Hematopoietic multipotent progenitor cell treated with erythropoietin and hydrocortisone succinate and interleukin-3 and kit ligand, for 17 days (in vitro differentiated cells): ENCODE data around the gene NLRP12.
"Not testable (repeated sequence)": the region's sequence is repeated elsewhere in the genome, so short reads cannot be mapped to it uniquely, and the experiment has no call there.

Experiments
- DNase-seq: peaks from one replicate; pipeline ENCODE4 v3.0.0-alpha.2; 2015; ENCODE audit warnings: low spot score

NLRP12 gene

DNA sequence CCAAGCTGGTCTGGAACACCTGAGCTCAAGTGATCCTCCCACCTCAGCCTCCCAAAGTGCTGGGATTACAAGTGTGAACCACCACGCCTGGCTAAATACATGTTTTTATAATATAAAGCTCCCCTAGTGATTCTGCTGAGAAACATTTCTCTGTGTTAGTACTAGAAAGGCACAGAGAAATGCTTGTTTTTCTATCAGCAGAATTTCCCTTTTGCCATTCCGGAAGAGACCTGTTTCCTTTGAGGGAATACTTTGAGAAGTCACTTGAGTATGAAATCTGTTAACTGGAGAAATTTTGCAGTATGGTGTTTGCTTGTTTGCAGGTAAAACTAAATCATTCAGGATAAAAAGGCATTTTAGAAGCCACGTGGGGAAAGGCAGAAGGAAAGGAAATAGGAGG, 4.4 kb upstream of the NLRP12 start:
- DNase-seq: no peak

DNA sequence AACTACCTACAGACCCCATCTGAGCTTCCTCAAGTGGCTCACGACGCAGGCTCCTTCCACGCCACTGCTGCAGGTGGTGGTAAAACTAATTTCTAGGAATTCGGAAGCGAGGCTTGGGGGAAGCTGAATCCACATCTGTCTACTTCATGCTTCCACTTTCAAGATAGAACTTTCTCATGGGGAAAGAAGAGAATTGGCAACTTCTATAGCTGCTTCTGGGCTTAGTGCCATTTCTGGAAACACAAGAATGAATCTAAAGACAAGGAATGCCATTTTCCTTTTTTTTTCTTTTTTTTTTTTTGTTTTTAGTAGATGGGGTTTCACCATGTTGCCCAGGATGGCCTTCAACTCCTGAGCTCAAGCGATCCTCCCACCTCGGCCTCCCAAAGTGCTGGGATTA, 2.8 kb upstream of the NLRP12 start:
- no peak for DNase-seq

DNA sequence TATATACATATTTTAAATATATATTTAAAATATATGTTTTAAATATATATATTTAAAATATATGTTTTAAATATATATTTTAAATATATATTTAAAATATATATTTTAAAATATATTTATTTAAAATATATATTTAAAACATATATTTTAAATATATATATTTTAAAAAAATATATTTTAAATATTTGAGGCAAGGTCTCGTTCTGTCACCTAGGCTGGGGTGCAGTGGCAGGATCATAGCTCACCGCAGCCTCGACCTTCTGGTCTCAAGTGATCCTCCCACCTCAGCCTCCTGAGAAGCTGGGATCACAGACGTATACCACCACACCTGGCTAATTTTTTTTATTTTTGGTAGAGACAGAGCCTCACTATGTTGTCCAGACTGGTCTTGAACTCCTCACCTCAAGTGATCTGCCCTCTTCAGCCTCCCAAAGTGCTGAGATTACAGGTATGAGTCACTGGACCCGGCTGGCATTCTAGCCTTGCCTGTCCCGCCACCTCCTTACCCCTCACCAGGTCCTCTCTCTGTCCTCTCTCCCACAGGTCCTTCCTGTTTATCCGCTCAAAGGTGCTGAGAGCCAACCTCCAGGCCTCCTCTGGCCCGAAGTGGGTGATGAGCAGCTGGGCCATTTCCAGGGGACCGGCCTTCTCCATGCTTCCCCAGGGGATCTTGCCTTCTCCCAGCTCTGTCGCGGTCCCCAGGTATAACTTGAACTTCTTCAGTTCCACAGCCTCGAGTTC, 564 bp downstream of the NLRP12 start:
- no peak for DNase-seq

DNA sequence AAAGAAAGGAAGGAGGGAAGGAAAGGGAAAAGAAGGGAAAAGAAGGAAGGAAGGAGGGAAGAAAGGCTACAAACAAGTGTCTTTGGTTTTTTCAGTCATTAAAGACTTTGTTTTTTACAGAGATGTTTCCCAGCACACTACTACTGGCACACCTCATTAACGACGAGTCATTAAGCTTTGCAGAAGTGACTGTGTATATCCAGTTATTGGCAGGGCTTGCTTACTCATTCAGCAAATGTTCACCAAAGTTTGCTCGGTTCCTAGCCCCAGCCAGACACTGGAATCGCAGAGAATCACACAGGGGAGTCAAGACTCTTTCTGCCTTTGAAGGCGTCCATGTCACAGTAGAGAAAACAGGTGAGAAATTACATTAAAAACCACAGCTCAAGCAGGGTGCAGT, 4.3 kb downstream of the NLRP12 start:
- DNase-seq: no peak

DNA sequence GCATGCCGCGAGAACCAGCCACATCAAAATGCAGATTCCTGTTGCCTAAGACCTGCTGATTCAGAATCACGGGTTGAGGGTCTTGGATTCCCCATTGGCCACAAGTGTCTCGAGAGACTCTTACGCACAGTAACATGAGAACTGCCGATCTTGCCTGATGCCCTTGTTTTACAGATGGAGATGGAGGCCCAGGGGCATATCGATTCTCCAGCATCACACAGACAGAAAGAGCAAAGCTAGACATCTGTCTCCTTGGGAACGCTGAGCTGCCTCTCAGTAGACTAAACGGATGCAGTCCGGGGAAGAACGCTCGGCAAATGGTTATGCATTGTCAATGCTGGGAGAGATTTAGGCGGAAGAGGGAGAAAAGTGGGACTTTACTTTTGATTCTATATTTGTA, 5.4 kb downstream of the NLRP12 start:
- DNase-seq: no peak

DNA sequence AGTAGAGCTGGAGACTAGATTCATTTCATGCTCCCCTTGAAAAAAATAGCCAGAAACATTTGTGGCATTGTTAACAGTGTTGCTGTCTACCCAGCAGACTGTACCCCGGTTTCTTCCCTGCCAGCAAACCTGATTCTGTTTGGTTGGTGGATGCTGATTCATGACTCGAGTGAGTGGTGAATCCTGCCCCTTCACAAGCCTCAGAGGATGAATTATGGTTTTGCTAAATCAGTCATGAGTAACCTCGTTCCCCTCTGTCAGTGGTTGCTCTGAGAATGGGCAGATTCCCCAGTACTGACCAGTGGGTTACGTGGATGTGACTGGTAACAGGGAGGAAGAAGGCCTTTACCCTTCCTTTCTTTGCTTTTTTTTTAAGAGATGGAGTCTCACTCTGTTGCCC, 10.1 kb downstream of the NLRP12 start:
- DNase-seq: no peak

DNA sequence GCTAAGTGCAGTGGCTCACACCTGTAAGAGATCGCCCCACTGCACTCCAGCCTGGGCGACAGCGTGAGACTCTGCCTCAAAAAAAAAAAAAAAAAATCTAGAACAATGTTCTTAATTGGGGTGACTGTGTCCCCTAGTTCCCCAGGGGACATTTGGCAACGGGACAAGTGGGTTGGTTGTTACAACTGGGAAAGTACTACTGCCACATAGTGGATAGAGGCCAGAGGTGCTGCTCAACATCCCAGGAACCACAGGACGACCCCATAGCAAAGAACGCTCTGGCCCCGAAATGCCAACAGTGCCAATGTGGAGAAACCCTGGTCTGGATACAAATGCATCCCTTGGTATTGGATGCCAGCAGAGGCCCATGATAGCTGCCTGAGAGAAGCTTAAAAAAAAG, 11.8 kb downstream of the NLRP12 start:
- no peak for DNase-seq

DNA sequence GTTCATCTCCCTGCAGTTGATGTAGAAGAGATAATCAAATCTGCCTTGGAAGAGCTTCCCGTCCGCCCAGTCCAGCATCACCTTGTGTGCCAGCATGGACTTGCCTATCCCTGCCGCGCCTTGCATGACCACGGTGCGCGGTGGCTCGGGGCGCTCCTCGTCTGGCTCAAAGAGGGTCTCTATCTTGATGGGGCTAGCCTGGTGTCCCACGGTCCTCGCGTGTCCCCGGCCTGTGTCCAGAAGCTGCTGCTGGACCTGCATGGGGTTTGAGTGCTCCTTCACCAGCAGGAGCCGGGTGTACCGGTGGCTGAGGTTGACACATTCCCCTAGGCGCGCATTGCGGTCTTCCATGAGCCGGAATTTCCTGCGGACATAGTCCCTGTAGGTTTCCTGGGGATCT, 13.2 kb downstream of the NLRP12 start:
- no peak for DNase-seq

DNA sequence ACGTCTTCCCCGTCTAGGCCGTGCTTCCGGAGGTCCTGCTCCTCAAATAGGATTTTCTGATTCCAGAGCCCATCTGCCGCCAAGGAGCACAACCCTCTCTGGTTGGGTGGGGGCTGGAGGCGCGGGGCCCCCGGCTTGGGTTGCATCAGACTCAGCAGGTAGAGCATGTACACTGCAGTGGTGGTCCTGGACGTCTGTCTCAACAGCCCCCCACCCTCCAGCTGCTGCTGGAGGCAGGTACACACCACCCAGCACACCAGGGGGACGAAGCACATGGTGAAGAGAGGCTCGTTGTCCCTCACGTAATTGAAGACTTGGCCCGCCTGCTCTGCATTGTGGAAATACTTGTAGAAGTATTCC, 13.9 kb downstream of the NLRP12 start:
- no peak for DNase-seq

DNA sequence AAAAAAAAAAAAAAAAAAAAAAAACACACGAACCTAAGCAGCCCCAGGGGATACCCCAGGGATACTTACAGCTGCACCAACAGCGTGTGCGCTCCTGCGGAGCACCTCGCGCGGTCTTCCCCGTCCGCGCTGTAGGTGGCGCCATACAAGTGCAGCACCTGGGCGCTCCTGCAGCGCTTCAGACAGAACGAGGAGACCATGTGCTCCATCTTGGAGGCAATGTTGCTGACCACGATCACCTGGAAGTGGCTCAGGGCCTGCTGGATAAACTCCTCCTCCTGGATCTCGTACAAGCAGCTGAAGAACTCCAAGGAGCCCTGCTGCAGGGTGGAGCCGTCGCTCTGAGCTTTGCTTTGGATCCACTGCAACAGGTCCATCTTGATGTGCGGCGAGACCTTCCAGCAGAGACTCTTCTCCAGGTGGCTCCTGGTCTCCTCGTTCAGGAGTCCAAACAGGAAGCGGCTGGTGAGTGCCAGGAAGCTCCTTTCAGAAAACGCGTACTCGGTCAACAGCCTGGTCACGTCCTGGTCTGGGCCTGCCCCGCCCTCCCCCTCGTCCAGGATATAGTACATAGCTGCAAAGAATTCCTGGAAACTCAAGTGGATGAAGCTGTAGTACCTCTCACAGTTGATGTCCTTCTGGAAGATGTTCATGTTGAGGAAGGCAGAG, 14.5 kb downstream of the NLRP12 start:
- no peak for DNase-seq

DNA sequence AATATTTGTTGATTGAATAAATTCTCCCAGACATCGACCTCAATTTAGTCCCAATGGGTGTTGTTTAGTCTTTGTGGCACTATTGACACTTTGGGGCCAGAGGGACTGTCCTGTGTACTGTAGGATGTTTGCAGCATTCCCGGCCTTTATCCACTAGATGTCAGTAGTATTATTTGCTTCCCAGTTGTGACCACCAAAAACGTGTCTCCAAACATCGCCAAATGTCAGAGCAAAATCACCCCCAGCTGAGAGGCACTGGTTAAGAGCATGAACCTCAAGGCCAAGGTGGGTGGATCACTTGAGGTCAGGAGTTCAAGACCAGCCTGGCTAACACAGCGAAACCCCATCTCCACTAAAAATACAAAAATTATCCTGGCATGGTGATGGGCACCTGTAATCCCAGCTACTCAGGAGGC, 15.4 kb downstream of the NLRP12 start:
- DNase-seq: no peak

DNA sequence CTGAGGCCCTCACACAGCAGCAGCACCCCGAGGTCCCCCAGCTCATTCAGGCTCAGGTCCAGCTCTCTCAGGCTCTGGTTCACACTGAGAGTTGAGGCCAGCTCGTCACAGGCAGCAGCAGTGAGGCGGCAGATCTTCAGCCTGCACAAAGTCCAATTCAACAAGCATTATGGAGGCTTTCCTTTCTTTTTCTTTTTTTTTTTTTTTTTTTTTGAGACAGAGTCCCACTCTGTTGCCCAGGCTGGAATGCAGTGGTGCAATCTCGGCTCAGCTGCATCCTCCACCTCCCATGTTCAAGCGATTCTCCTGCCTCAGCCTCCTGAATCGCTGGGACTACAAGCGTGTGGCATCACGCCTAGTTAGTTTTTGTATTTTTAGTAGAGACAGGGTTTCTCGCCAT, 22.9 kb downstream of the NLRP12 start:
- DNase-seq: no peak

DNA sequence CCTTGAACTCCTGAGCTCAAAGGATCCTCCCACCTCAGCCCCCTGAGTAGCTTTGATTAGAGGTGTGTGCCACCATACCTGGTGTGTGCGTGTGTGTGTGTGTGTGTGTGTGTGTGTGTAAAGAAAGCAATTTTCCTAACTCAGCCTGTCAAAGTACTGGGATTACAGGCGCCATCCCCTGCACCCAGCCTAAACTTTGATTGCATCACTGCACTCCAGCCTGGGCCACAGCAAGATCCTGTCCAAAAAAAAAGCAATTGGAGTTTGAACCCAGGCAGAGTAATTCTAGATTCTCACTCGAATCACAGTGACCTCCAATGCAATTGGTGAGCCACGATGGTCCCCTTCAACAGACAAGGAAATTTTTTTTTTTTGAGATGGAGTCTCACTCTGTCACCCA, 29.1 kb downstream of the NLRP12 start:
- DNase-seq: no peak

DNA sequence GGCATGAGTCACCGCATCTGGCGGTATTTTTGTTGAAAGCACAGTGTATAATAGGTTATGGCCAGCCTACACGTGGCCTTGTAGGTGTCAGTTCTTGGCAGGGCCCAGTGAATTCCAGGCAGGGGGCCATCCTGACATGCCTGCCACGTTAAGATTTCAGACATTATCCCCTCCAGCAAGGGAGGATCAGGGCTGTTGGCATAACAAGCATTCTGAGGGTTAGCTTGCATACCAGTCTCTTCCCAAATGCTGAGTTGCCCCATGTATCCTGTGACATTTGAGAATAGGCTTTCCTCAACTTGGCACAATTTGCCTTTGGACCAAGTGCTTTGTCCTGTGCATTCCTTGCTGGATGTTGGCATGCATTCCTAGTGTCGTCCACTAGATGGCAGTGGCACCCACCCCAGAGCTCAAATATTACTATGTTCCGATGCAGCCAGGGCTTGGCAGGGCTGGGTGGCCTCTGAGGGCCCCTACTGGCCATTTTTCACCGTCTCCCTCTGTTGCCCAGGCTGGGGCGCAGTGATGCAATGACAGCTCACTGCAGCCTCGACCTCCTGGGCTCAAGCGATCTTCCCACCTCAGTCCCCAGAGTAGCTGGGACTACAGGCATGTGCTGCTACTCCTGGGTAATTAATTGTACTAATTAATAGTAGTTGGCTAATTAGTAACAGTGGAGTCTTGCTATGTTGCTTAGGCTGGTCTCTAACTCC, 31.2 kb downstream of the NLRP12 start:
- DNase-seq: peak; percentile 69

DNA sequence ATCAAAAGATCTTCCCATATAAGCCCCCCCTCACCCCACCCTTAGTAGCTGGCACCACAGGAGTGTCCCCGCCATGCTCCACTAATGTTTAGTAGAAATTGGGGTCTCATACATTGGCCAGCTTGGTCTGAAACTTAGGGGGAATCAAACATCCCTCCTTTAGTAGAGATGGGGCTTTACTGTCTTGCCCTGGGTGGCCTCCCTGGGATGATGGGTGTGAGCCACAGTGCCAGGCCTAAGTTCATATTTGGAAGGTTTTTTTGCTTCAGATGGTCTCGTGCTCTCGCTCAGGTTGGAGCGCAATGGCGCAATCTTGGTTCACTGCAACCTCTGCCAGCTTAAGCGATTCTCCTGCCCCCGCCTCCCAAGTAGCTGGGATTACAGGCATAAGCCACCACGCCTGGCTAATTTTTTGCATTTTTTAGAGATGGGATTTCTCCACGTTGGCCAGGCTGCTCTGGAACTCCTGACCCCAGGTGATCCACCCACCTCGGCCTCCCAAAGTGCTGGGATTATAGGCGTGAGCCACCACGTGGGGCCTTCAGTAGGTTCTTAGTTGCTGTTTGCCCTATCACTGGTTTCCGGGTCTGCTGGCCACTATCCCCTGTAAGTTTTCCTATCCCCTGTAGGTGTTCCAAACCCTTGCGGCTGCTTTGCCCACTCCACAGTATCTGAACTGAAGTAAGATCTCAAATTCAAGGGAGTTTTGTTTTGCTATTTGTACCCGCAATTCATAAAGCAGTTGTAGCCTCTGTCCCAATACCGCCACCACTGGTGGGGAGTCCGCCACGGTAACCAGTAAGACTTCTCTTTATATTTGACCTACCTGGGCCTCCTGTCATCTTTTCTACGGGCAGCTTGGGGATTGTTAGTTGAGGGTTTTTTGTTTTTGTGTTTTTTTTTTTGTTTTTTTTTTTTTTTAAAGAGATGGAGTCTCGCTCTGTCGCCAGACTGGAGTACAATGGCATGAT, 34.1 kb downstream of the NLRP12 start:
- DNase-seq: no peak

DNA sequence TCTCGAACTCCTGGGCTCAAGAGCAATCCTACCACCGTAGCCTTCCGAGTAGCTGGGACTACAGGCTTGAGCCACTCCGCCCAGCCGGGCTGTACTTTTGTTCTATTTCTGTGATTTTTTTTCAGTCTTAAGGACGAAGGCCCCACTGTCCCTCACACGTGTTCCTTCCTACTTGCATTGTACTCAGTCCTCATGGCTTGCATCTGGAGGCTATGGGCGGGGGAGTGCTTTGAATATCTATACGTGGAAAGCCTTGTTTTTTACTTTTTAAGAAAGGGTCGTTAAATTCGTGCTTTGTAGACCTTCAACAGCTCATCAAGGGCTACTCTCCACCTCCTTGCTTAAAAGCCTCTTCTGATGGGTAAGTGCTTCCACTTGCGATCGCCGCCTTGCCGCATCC, 36.8 kb downstream of the NLRP12 start:
- DNase-seq: no peak

DNA sequence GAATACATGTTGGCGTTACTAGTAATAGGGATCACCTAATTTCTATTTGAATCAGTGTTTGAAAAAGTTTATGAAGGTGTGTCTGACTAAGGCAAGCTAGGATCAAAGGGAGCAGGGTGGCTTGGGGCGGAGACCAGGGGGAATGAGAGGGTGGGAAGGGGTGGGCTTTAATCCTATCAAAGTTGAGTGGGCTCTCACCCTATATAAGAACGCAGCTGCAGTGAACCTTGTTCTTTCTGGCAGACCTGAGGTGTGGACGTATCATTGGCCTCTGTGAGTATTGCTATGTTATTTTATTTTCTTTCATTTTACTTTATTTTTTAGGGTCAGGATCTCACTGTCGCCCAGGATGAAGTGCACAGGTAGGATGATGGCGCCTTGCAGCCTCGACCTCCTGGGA, 37.4 kb downstream of the NLRP12 start:
- DNase-seq: no peak

DNA sequence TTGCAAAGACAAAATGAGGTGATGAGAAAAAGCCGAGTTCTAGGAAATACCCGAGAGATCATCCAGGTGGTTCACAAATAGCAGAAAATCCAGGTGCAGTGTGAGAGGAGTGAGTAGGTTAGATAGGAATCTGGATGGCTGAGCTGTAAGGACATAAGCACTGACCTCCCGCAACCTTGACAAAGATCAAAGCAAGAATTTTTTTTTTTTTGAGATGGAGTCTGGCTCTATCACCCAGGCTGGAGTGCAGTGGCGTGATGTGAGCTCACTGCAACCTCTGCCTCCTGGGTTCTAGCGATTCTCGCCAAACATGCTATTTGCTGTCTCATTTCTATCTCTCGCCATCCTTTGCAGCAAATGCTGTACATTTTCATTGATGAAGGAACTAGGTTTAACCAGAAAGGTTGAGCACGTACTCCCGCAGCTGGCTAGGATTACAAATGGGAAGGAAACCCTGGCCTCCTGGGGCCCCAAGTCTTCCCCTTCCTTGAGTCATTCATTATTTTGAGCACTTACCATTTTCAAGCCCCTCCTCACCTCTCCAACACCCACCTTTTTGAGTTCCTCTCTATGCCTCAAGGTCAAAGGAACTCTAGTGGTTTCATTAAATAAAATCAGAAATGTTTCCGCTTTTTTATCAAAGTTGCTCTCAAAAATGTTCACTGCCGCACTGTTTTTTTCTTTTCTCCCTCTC, 38.8 kb downstream of the NLRP12 start:
- no peak for DNase-seq

DNA sequence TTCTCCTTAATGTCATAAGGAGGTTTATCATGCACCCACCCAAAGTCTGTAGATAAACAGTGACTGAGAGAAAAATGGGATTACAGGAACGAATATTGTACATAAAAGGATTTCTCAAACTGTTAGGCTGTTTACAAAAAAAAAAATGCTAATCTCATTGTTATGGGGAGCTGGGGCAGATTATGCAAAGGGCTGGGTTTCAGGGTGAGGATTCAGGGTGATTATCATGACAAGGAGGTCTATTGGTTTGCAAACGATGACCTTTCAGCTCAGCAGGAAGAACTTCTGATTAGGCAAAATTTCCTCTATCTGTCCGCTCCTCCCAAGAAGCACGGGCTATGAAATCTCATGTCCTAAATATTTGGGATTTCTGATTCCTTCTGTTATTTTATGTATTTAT, 41.4 kb downstream of the NLRP12 start:
- no peak for DNase-seq

DNA sequence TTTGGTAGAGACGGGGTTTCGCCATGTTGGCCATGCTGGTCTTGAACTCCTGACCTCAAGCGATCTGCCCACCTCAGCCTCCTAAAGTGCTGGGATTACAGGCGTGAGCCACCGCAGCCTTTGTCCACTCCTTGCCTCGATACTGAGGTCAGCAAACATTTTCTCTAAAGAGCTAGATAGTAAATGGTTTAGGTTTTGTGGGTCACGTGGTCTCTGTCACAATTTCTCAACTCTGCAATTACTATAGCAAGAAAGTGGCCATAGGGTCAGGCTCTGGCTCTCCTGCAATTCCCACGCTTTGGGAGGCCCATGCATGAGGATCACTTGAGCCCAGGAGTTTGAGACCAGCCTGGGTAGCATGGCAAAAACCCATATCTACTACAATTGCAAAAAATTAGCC, 42.8 kb downstream of the NLRP12 start:
- not testable (repeated sequence) for DNase-seq

DNA sequence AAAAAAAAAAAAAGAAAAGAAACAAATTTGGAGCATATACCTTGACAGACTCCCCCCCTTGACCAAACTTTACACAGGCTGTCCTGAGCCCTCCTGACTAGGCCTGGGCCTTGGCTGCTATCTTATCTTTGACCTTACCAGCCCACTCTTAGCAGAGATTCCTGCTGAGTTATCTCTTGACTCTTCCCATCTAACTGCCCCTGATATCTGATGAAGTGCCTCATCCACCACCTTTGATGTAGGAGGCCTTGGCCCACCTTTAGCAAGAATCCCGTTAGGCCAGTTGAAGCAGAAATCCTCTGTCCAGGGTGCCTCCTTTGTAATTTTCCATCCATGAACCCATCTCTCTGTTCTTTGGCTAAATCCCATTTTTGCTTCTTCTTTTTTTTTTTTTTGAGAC, 43.6 kb downstream of the NLRP12 start:
- DNase-seq: no peak

DNA sequence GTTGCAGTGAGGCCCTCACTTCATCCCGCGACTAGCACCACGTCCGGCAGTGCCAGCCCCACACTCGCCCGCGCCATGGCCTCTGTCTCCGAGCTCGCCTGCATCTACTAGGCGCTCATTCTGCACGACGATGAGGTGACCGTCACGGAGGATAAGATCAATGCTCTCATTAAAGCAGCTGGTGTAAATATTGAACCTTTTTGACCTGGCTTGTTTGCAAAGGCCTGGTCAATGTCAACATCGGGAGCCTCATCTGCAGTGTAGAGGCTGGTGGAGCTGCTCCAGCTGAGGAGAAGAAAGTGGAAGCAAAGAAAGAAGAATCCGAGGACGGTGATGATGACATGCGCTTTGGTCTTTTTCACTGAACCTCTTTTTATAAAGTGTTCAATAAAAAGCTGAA, 48.6 kb downstream of the NLRP12 start:
- DNase-seq: no peak
